ENCODE measurements around the gene TUBD1.
"Not testable (repeated sequence)": the region's sequence is repeated elsewhere in the genome, so short reads cannot be mapped to it uniquely, and the experiment has no call there.

TUBD1 gene

DNA sequence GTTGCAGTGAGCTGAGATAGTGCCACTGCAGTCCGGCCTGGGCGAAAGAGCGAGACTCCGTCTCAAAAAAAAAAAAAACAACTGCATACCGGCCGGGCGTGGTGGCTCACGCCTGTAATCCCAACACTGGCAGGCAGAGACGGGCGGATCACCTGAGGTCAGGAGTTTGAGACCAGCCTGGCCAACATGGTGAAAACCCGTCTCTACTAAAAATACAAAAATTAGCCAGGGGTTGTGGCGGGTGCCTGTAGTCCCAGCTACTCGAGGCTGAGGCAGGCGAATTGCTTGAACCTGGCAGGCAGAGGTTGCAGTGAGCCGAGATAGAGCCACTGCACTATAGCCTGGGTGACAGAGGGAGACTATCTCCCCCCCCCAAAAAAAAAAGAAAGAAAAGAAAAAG lies 42.4 kb downstream of the TUBD1 start:
- WGBS (ENCODE audit: extremely low coverage, insufficient coverage, insufficient read length), result no CpG with 5 or more reads among the region's 15 CpGs
- H3K9ac ChIP-seq (ENCODE audit: low read length); H2BK5ac ChIP-seq (ENCODE audit: low read depth, low read length, poor library complexity); H3K79me1 ChIP-seq (ENCODE audit: low read length); H3K79me2 ChIP-seq (ENCODE audit: control insufficient read depth, insufficient read depth, low read length, poor library complexity); H3K14ac ChIP-seq (ENCODE audit: low read length); H4K91ac ChIP-seq (ENCODE audit: low read depth, low read length); H3K4me2 ChIP-seq (ENCODE audit: low read length); H2BK12ac ChIP-seq (ENCODE audit: low read length); DNase-seq; H3K4ac ChIP-seq (ENCODE audit: low read depth, low read length); H4K8ac ChIP-seq (ENCODE audit: low read depth, low read length); H3K27ac ChIP-seq (ENCODE audit: low read depth, low read length); H2AFZ ChIP-seq (ENCODE audit: insufficient read depth, low read length, poor library complexity); H3K9me3 ChIP-seq (ENCODE audit: insufficient read depth, low read depth, low read length); H3K36me3 ChIP-seq (ENCODE audit: control insufficient read depth in 1 of 2, insufficient read depth in 2 of 2, low read length in 2 of 2); H3K18ac ChIP-seq (ENCODE audit: low read length); H3K23ac ChIP-seq (ENCODE audit: low read length); H3K27me3 ChIP-seq (ENCODE audit: insufficient read depth, low read length); H4K12ac ChIP-seq (ENCODE audit: low read depth, low read length); H2AK5ac ChIP-seq (ENCODE audit: low read length); H2BK120ac ChIP-seq (ENCODE audit: insufficient read depth, low read length, poor library complexity); H3K4me3 ChIP-seq (ENCODE audit: low read depth, low read length): not testable (repeated sequence)
- H3K4me1 ChIP-seq (ENCODE audit: control insufficient read depth in 1 of 2, insufficient read depth in 2 of 2, low read length in 2 of 2), result peaks cover 10 to 15% of the 10 kb centered on the region in 2 experiments

DNA sequence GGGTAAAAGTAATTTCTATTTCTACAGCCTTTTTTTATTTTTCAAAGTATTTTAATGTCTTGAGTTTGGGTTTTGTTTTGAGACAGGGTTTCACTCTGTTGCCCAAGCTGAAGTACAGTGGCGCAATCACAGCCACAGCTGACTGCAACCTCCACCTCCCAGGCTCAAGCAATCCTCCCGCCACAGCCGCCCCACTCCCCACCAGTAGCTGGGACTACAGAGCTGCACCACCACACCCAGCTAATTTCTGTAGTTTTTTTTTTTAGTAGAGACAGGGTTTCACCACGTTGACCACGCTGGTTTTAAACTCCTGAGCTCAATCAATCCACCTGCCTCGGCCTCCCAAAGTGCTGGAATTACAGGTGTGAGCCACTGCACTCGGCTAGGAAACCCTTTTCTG lies 44.0 kb downstream of the TUBD1 start:
- Histone ChIP-seq H3K9me3 (ENCODE audit: insufficient read depth, low read depth, low read length) (no peaks in the 10 kb centered on the region), H4K91ac (ENCODE audit: low read depth, low read length) (no peak overlapping the region), H2AK5ac (ENCODE audit: low read length) (no peak overlapping the region), H3K4ac (ENCODE audit: low read depth, low read length) (no peak overlapping the region), H3K23ac (ENCODE audit: low read length) (no peak overlapping the region), H3K4me1 (ENCODE audit: control insufficient read depth in 1 of 2, insufficient read depth in 2 of 2, low read length in 2 of 2) (peaks cover 10 to 17% of the 10 kb centered on the region in 2 experiments), H3K79me1 (ENCODE audit: low read length) (peaks cover 7% of the 10 kb centered on the region), H3K14ac (ENCODE audit: low read length) (no peak overlapping the region), H3K36me3 (ENCODE audit: control insufficient read depth in 1 of 2, insufficient read depth in 2 of 2, low read length in 2 of 2) (peaks cover 0 to 2% of the 10 kb centered on the region in 2 experiments), H3K79me2 (ENCODE audit: control insufficient read depth, insufficient read depth, low read length, poor library complexity) (no peaks in the 10 kb centered on the region), H4K8ac (ENCODE audit: low read depth, low read length) (no peak overlapping the region), H3K18ac (ENCODE audit: low read length) (no peak overlapping the region), H3K27me3 (ENCODE audit: insufficient read depth, low read length) (no peaks in the 10 kb centered on the region), H4K12ac (ENCODE audit: low read depth, low read length) (no peak overlapping the region), H2AFZ (ENCODE audit: insufficient read depth, low read length, poor library complexity) (no peak overlapping the region), H2BK120ac (ENCODE audit: insufficient read depth, low read length, poor library complexity) (no peak overlapping the region), H2BK12ac (ENCODE audit: low read length) (no peak overlapping the region), H3K4me3 (ENCODE audit: low read depth, low read length) (no peak overlapping the region), H3K27ac (ENCODE audit: low read depth, low read length) (no peak overlapping the region), H3K9ac (ENCODE audit: low read length) (no peak overlapping the region), H2BK5ac (ENCODE audit: low read depth, low read length, poor library complexity) (no peak overlapping the region), H3K4me2 (ENCODE audit: low read length) (no peak overlapping the region)
- WGBS (ENCODE audit: extremely low coverage, insufficient coverage, insufficient read length), result no CpG with 5 or more reads among the region's 7 CpGs
- DNase-seq, result no peak

DNA sequence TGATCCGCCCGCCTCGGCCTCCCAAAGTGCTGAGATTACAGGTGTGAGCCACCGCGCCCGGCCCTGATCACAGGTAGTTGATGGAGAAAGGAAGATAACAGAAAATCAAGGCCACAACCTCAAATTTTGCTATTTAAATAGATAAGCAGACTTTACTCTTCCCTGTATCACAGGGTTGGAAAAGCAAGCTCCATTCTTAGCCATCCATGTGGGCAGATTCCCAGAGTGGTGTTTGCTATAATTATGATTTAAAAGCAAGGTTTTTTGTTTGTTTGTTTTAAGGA lies 44.4 kb downstream of the TUBD1 start:
- WGBS (ENCODE audit: extremely low coverage, insufficient coverage, insufficient read length), result no CpG with 5 or more reads among the region's 6 CpGs

DNA sequence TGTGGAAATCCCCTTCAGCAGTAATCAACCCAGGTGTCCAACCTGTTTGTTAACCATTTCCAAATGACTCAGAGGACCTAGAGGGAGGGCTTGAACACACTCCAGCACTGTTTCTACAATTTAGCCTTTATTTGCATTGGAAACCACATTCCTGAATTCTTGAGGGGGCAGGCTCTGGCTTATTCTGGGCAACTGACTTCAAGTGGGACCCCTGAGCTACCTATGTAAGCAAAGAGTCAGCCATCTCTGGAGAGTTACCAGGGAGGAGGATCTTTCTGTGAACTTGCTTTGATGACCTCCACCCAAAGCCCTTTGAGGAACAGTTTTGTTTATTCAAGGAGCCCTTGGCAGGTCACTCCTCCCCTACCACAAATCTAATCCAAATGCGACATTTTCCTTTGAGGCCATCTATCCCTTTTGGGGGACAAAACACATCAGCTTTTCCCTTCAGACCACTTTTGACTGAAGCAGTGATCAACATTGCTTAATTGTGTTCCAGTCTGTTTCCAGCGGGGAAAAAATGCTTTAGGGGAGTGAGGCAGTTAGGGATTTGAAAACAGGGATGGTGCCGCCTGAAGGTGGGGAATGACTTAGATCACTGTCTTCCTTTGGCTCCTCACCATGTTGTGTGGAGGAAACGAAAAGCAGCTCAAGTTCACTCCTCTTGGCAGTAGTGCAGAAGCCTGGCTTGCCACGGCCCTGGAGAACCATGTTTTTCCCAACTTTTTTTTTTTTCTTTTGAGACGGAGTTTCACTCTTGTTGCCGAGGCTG lies 46.2 kb downstream of the TUBD1 start:
- Histone ChIP-seq H2AFZ (ENCODE audit: insufficient read depth, low read length, poor library complexity) (no peak overlapping the region), H3K14ac (ENCODE audit: low read length) (no peak overlapping the region), H2BK12ac (ENCODE audit: low read length) (peak overlapping the region; percentile 17), H3K4me1 (ENCODE audit: control insufficient read depth in 1 of 2, insufficient read depth in 2 of 2, low read length in 2 of 2) (peaks cover 8 to 12% of the 10 kb centered on the region in 2 experiments), H4K12ac (ENCODE audit: low read depth, low read length) (no peak overlapping the region), H4K91ac (ENCODE audit: low read depth, low read length) (no peak overlapping the region), H3K4me2 (ENCODE audit: low read length) (no peak overlapping the region), H3K23ac (ENCODE audit: low read length) (no peak overlapping the region), H2AK5ac (ENCODE audit: low read length) (no peak overlapping the region), H2BK120ac (ENCODE audit: insufficient read depth, low read length, poor library complexity) (peak overlapping the region; percentile 26), H3K9ac (ENCODE audit: low read length) (no peak overlapping the region), H3K4ac (ENCODE audit: low read depth, low read length) (no peak overlapping the region), H3K9me3 (ENCODE audit: insufficient read depth, low read depth, low read length) (no peaks in the 10 kb centered on the region), H3K36me3 (ENCODE audit: control insufficient read depth in 1 of 2, insufficient read depth in 2 of 2, low read length in 2 of 2) (peaks cover 2% of the 10 kb centered on the region in 2 experiments), H3K27ac (ENCODE audit: low read depth, low read length) (peak overlapping the region; percentile 35), H3K18ac (ENCODE audit: low read length) (no peak overlapping the region), H4K8ac (ENCODE audit: low read depth, low read length) (no peak overlapping the region), H3K27me3 (ENCODE audit: insufficient read depth, low read length) (no peaks in the 10 kb centered on the region), H3K4me3 (ENCODE audit: low read depth, low read length) (no peak overlapping the region), H3K79me1 (ENCODE audit: low read length) (peaks cover 6% of the 10 kb centered on the region), H3K79me2 (ENCODE audit: control insufficient read depth, insufficient read depth, low read length, poor library complexity) (no peaks in the 10 kb centered on the region), H2BK5ac (ENCODE audit: low read depth, low read length, poor library complexity) (no peak overlapping the region)
- DNase-seq, result peak; percentile 70 to 85
- no CpG with 5 or more reads among the region's 7 CpGs for WGBS (ENCODE audit: extremely low coverage, insufficient coverage, insufficient read length)

More for the DNA sequence above, 44.4 kb downstream of the TUBD1 start:
- Histone ChIP-seq H3K4me1 (ENCODE audit: control insufficient read depth in 1 of 2, insufficient read depth in 2 of 2, low read length in 2 of 2) (peaks cover 10 to 16% of the 10 kb centered on the region in 2 experiments), H2AK5ac (ENCODE audit: low read length) (no peak overlapping the region), H2BK12ac (ENCODE audit: low read length) (no peak overlapping the region), H3K36me3 (ENCODE audit: control insufficient read depth in 1 of 2, insufficient read depth in 2 of 2, low read length in 2 of 2) (peaks cover 0 to 2% of the 10 kb centered on the region in 2 experiments), H2BK5ac (ENCODE audit: low read depth, low read length, poor library complexity) (no peak overlapping the region), H3K18ac (ENCODE audit: low read length) (no peak overlapping the region), H3K9me3 (ENCODE audit: insufficient read depth, low read depth, low read length) (no peaks in the 10 kb centered on the region), H3K9ac (ENCODE audit: low read length) (no peak overlapping the region), H3K27ac (ENCODE audit: low read depth, low read length) (no peak overlapping the region), H3K79me1 (ENCODE audit: low read length) (peaks cover 7% of the 10 kb centered on the region), H4K8ac (ENCODE audit: low read depth, low read length) (no peak overlapping the region), H2AFZ (ENCODE audit: insufficient read depth, low read length, poor library complexity) (no peak overlapping the region), H3K4ac (ENCODE audit: low read depth, low read length) (no peak overlapping the region), H3K14ac (ENCODE audit: low read length) (no peak overlapping the region), H4K12ac (ENCODE audit: low read depth, low read length) (no peak overlapping the region), H2BK120ac (ENCODE audit: insufficient read depth, low read length, poor library complexity) (no peak overlapping the region), H3K23ac (ENCODE audit: low read length) (no peak overlapping the region), H3K4me3 (ENCODE audit: low read depth, low read length) (no peak overlapping the region), H4K91ac (ENCODE audit: low read depth, low read length) (no peak overlapping the region), H3K79me2 (ENCODE audit: control insufficient read depth, insufficient read depth, low read length, poor library complexity) (no peaks in the 10 kb centered on the region), H3K27me3 (ENCODE audit: insufficient read depth, low read length) (no peaks in the 10 kb centered on the region), H3K4me2 (ENCODE audit: low read length) (no peak overlapping the region)
- no peak for DNase-seq
